ENCODE data around the gene MKRN2OS. TPM values are rescaled to one million over a fixed set of nuclear protein-coding genes. Genes with fewer than 3 reads are reported as not detected.
A peak's percentile ranks its signal among the peaks of the same experiment; 100 is the strongest.

The MKRN2OS gene
- total RNA-seq, 1 donor from 2014 or later = 1.3 TPM

DNA sequence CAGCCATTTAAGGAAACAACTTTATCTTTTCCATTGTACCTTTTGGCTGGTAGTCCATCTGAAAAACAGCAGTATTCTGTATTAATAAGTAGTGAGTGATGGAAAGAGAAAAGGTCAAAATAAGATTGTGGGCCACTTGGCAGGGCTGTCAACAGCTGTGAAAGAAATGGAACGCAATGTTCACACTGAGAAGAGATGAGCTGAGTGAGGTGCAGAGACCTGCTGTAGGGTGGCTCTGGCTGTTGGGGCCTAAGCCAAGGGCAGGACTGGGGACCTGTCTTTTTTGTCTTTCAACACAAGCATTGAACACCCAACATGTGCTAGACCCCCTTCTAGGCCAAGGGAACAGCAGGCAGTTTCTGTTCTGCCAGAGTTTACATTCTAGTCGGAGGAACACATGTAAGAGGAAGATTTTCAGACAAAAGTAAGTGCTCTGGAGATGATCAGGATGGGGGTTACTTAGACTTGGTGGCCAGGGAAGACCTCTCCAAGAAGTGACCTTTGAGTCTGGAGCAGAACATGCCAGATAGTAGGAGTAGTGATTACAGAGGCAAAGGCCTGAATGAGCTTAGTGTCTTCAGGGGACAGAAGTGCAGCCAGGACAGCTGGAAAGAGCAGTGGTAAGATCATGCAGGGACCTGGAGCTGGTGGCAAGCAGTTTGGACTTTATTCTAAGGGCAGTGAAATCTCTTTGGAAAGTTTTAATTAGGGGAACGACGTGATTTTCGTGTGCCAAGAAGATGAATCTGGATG, 31.4 kb downstream of the MKRN2OS start:
- H3K4me3 ChIP-seq (ENCODE audit: low read depth, low read length) = no peak overlapping the region
- TF ChIP-seq, protein P1, sequence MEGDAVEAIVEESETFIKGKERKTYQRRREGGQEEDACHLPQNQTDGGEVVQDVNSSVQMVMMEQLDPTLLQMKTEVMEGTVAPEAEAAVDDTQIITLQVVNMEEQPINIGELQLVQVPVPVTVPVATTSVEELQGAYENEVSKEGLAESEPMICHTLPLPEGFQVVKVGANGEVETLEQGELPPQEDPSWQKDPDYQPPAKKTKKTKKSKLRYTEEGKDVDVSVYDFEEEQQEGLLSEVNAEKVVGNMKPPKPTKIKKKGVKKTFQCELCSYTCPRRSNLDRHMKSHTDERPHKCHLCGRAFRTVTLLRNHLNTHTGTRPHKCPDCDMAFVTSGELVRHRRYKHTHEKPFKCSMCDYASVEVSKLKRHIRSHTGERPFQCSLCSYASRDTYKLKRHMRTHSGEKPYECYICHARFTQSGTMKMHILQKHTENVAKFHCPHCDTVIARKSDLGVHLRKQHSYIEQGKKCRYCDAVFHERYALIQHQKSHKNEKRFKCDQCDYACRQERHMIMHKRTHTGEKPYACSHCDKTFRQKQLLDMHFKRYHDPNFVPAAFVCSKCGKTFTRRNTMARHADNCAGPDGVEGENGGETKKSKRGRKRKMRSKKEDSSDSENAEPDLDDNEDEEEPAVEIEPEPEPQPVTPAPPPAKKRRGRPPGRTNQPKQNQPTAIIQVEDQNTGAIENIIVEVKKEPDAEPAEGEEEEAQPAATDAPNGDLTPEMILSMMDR (IDR thresholded peaks at IDR 0.05; ENCODE audit: insufficient read depth, low read length, poor library complexity, severe bottlenecking) = no peak
- no peak for DNase-seq (ENCODE audit: low read depth)
- no peaks in the 10 kb centered on the region for H3K36me3 ChIP-seq (ENCODE audit: control insufficient read depth, insufficient read depth, low read length)
- H3K27me3 ChIP-seq (ENCODE audit: control insufficient read depth, insufficient read depth, low read length) = no peaks in the 10 kb centered on the region

GRCh38 chr3:12512534-12513118, 32.7 kb downstream of the MKRN2OS start:
- TF ChIP-seq, protein P1 (IDR thresholded peaks at IDR 0.05; ENCODE audit: insufficient read depth, low read length, poor library complexity, severe bottlenecking) = no peak
- Histone ChIP-seq H3K27me3 (ENCODE audit: control insufficient read depth, insufficient read depth, low read length) (no peaks in the 10 kb centered on the region), H3K4me3 (ENCODE audit: low read depth, low read length) (no peak overlapping the region), H3K36me3 (ENCODE audit: control insufficient read depth, insufficient read depth, low read length) (no peaks in the 10 kb centered on the region)
- no peak for DNase-seq (ENCODE audit: low read depth)

DNA sequence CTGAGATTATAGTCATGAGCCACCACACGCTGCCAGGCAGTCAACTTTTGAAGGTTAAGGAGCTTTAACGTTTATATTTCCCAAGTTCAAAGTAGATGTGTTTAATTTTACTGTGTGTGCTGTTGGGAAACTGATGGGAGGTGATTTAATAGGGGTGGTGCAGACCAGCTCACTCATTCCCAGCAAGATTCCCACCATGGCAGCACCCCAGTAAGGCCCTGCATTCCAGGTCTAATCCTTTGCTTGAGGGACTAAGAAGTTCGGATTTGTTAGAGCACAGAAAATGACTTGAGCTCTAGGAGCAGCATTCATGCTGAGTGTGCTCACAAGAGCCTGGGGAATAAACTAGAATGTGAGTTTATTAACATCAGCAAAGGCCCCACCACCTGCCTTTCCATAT, 35.8 kb downstream of the MKRN2OS start:
- no peak for DNase-seq (ENCODE audit: low read depth)
- TF ChIP-seq, protein P1 (IDR thresholded peaks at IDR 0.05; ENCODE audit: insufficient read depth, low read length, poor library complexity, severe bottlenecking) = no peak
- H3K36me3 ChIP-seq (ENCODE audit: control insufficient read depth, insufficient read depth, low read length) = no peaks in the 10 kb centered on the region
- H3K27me3 ChIP-seq (ENCODE audit: control insufficient read depth, insufficient read depth, low read length) = no peaks in the 10 kb centered on the region
- H3K4me3 ChIP-seq (ENCODE audit: low read depth, low read length) = no peak overlapping the region

- H3K4me3 ChIP-seq (ENCODE audit: low read depth, low read length) = no peak overlapping the region
- no peaks in the 10 kb centered on the region for H3K36me3 ChIP-seq (ENCODE audit: control insufficient read depth, insufficient read depth, low read length)
- no peaks in the 10 kb centered on the region for H3K27me3 ChIP-seq (ENCODE audit: control insufficient read depth, insufficient read depth, low read length)
- DNase-seq (ENCODE audit: low read depth) = peak; percentile 92
- TF ChIP-seq, protein P1 (IDR thresholded peaks at IDR 0.05; ENCODE audit: insufficient read depth, low read length, poor library complexity, severe bottlenecking) = no peak
Observed at GRCh38 chr3:12508291-12508700, 37.0 kb downstream of the MKRN2OS start.

DNA sequence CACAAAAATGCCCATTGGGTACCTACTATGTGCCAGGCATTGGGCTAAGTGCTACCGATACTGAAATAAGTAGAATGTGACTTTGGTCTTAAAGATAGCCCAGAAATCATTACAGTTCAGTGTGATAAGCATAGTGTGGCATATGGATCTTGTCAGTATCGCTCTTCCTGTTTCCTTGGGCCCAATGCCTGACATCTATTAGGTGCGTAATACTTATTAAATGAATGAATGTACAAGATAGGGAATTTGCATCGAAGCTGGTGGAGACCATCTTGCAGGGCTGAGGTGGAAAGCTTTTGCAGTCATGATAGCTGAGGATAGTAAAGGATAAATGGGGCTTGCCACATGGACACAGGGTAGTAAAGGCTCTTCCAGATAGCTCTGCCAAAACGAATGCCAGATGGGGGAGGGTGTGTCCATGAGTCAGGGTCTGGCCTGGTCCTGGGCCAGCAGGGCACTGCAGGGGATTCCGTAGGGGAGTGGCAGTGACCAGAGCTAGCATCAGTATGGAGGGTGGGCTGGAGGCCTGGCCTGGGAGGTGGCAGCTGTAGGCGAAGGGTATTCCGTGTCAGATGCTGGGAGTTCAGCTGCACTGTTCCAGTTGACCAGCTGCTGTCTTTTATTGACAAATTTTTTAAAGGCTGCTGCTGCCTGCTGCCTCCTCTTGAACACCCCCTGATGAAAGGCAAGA, 37.6 kb downstream of the MKRN2OS start:
- no peak for DNase-seq (ENCODE audit: low read depth)
- H3K4me3 ChIP-seq (ENCODE audit: low read depth, low read length) = no peak overlapping the region
- H3K27me3 ChIP-seq (ENCODE audit: control insufficient read depth, insufficient read depth, low read length) = no peaks in the 10 kb centered on the region
- TF ChIP-seq, protein P1 (IDR thresholded peaks at IDR 0.05; ENCODE audit: insufficient read depth, low read length, poor library complexity, severe bottlenecking) = no peak
- no peaks in the 10 kb centered on the region for H3K36me3 ChIP-seq (ENCODE audit: control insufficient read depth, insufficient read depth, low read length)
